Kidney epithelial cell (primary cell): Measurements from ENCODE around the gene GABRA4. TPM values are rescaled to one million over a fixed set of nuclear protein-coding genes. Genes with fewer than 3 reads are reported as not detected.

Source experiments
- DNase-seq: peaks from one replicate; pipeline ENCODE4 v3.0.0-alpha.2; 2010; ENCODE audit warnings: low read depth
- H3K27me3 ChIP-seq: 2 replicates; pipeline ENCODE4 v1.6.0; 2011; ENCODE audit warnings: low read length; ENCODE audit not compliant: control insufficient read depth, insufficient read depth
- H3K36me3 ChIP-seq: 2 replicates; pipeline ENCODE4 v1.5.1; 2011; ENCODE audit warnings: low read length; ENCODE audit not compliant: control insufficient read depth, insufficient read depth
- H3K4me3 ChIP-seq: 2 replicates; pipeline ENCODE4 v1.5.1; 2011; ENCODE audit warnings: low read depth, mild to moderate bottlenecking, control low read depth, low read length
- CTCF ChIP-seq: IDR thresholded peaks from 2 replicates; pipeline ENCODE4 v1.5.1; 2011; ENCODE audit warnings: mild to moderate bottlenecking, moderate library complexity, low read length, control low read depth, inconsistent platforms; ENCODE audit not compliant: insufficient read depth, poor library complexity, severe bottlenecking
- total RNA-seq: library from RNA; depleted of rRNA; stranded (reverse); fragments of >200 nt; gene quantifications from 2 replicates; pipeline ENCODE4 v1.2.3, GENCODE V29; 2015

Gene GABRA4
- total RNA-seq, 1 donor from 2014 or later: not detected

- H3K4me3 ChIP-seq: no peak overlapping the region
- no peak for TF ChIP-seq CTCF
- DNase-seq: no peak
- H3K27me3 ChIP-seq: peaks cover 36% of the 10 kb centered on the region
- no peaks in the 10 kb centered on the region for H3K36me3 ChIP-seq
These were observed 1.0 kb downstream of the GABRA4 start for GRCh38 chr4:46992338-46992737.

GRCh38 chr4:46986922-46987638 is 6.3 kb downstream of the GABRA4 start:
- peaks cover 9% of the 10 kb centered on the region for H3K27me3 ChIP-seq
- H3K4me3 ChIP-seq: no peak overlapping the region
- no peak for DNase-seq
- H3K36me3 ChIP-seq: no peaks in the 10 kb centered on the region
- TF ChIP-seq CTCF: no peak

GRCh38 chr4:46984781-46985180 is 8.6 kb downstream of the GABRA4 start:
- H3K4me3 ChIP-seq: no peak overlapping the region
- no peak for TF ChIP-seq CTCF
- DNase-seq: no peak
- peaks cover 2% of the 10 kb centered on the region for H3K27me3 ChIP-seq
- H3K36me3 ChIP-seq: no peaks in the 10 kb centered on the region

DNA sequence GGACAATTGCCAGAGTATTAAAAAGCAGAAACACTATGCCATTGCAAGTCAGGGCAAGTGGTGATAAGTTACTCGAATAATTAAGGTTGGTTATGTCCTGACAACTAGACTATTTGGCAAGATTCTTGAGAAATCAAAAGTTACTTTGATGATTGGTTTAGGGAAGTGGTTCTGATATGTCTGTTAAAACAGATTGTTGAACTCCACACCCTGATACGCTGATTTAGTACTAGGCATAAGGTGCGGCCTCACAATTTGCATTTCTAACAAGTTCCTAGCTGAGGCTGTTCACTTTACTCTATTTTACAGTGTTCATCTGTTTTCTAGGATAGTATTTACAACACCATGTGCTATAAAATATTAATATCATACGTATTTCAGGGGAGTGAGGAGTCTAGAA is 12.5 kb downstream of the GABRA4 start:
- DNase-seq: no peak
- H3K4me3 ChIP-seq: no peak overlapping the region
- no peaks in the 10 kb centered on the region for H3K27me3 ChIP-seq
- no peak for TF ChIP-seq CTCF
- no peaks in the 10 kb centered on the region for H3K36me3 ChIP-seq

DNA sequence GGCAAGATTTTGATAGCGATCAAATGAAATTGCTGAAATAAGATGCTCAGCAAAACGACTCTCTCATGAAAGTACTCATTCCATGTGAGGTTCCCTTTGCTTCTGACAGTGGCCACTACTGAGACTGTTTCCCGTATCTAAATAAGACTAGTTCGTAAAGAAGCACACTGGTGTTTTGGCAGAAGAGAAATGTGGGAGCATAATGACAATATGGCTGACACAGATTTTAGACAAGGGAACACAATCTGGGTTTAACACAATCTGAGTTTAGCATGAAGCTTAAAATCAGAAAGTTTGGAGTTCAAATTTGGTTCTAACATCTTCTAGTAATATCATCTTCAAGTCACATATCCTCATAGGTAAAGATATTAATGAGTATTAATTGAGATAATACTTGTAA is 13.7 kb downstream of the GABRA4 start:
- no peak overlapping the region for H3K4me3 ChIP-seq
- TF ChIP-seq CTCF: no peak
- no peaks in the 10 kb centered on the region for H3K36me3 ChIP-seq
- no peaks in the 10 kb centered on the region for H3K27me3 ChIP-seq
- DNase-seq: no peak

GRCh38 chr4:46979283-46979682 is 14.1 kb downstream of the GABRA4 start:
- DNase-seq: no peak
- Histone ChIP-seq H3K36me3 (no peaks in the 10 kb centered on the region), H3K27me3 (no peaks in the 10 kb centered on the region), H3K4me3 (no peak overlapping the region)
- no peak for TF ChIP-seq CTCF
